ENCODE data around the gene RUNX2. TPM values are rescaled to one million over a fixed set of nuclear protein-coding genes. Genes with fewer than 3 reads are reported as not detected.

The RUNX2 gene
- total and polyA plus RNA-seq, 10 of the 15 experiments (the other 5 are each of a cell fraction or from before 2014, with no cell fraction given), result 0.01 to 0.77 (median 0.15) TPM; not detected in 3

GRCh38 chr6:45476341-45476740 lies 148.2 kb downstream of the RUNX2 start (continued):
- TF ChIP-seq PRDM15 (CRISPR knock-in tag; IDR thresholded peaks at IDR 0.05), result no peak
- no peak for TF ChIP-seq ZBTB11 (CRISPR knock-in tag; IDR thresholded peaks at IDR 0.05)
- no peak for TF ChIP-seq SKIL (IDR thresholded peaks at IDR 0.05; ENCODE audit: low read depth, poor library complexity, severe bottlenecking)
- TF ChIP-seq USF1 (IDR thresholded peaks at IDR 0.05; ENCODE audit: borderline replicate concordance, extremely low read length, insufficient read depth, low read depth, low read length), result no peak
- no peak for TF ChIP-seq POLR2AphosphoS2 (IDR thresholded peaks at IDR 0.05; ENCODE audit: low read depth, low read length)
- TF ChIP-seq IRF4 (IDR thresholded peaks at IDR 0.05; ENCODE audit: low read depth, low read length), result no peak
- no peak for TF ChIP-seq POLR2AphosphoS5 (IDR thresholded peaks at IDR 0.05; ENCODE audit: low read length)
- no peak for TF ChIP-seq EZH2 (IDR thresholded peaks at IDR 0.05; ENCODE audit: borderline replicate concordance, control insufficient read depth, low read depth, low read length)
- TF ChIP-seq SMARCA5 (IDR thresholded peaks at IDR 0.05), result no peak
